K562 (cell line): ENCODE results near the gene HDAC6. TPM values are rescaled to one million over a fixed set of nuclear protein-coding genes. Genes with fewer than 3 reads are reported as not detected.

Experiments used
- CXXC5 ChIP-seq: fragments of 250-450 bp; sonication (Bioruptor Pico); IDR thresholded peaks from 2 replicates; pipeline ENCODE4 v1.8.0; 2022; ENCODE audit warnings: inconsistent platforms, mild to moderate bottlenecking, moderate library complexity
- ETS1 ChIP-seq: conservative IDR thresholded peaks from 2 replicates; pipeline ENCODE4 v1.6.1; 2011; ENCODE audit warnings: low read depth, mild to moderate bottlenecking, low read length; ENCODE audit not compliant: control insufficient read depth
- HMGN3 ChIP-seq: IDR thresholded peaks from 2 replicates; pipeline ENCODE4 v1.6.1; 2011; ENCODE audit warnings: borderline replicate concordance, low read depth, mild to moderate bottlenecking, mixed read lengths, low read length; ENCODE audit not compliant: insufficient read length; ENCODE audit errors: extremely low read depth
- KDM5B ChIP-seq: fragments of 200-600 bp; sonication (generic); IDR thresholded peaks from 2 replicates; pipeline ENCODE4 v1.6.1; 2012; ENCODE audit warnings: low read depth, mild to moderate bottlenecking, moderate library complexity, low read length, control low read depth, inconsistent platforms; ENCODE audit not compliant: insufficient replicate concordance
- LEF1 ChIP-seq: fragments of 450-650 bp; IDR thresholded peaks from 2 replicates; pipeline ENCODE4 v1.6.1; 2016; ENCODE audit warnings: mild to moderate bottlenecking
- MTA3 ChIP-seq: fragments of 450-650 bp; formaldehyde crosslinking; IDR thresholded peaks from 2 replicates; pipeline ENCODE4 v1.6.1; 2017; ENCODE audit warnings: mild to moderate bottlenecking, borderline replicate concordance
- NR2C1 ChIP-seq, 2 experiments: fragments of 450-650 bp; IDR thresholded peaks; 2 replicates each; pipeline ENCODE4 v1.6.1; 2017; ENCODE audit warnings: mild to moderate bottlenecking in 2 of 2, antibody characterized with exemption in 1 of 2, inconsistent platforms in 1 of 2, missing compliant biosample characterization in 1 of 2, missing genetic modification characterization in 1 of 2
- POLR2AphosphoS5 ChIP-seq: IDR thresholded peaks from 2 replicates; pipeline ENCODE4 v1.6.1; 2011; ENCODE audit warnings: mild to moderate bottlenecking, low read depth, low read length, moderate library complexity; ENCODE audit not compliant: control insufficient read depth, insufficient read depth
- PURB ChIP-seq: sonication (generic); formaldehyde crosslinking; IDR thresholded peaks from 2 replicates; pipeline ENCODE4 v1.9.0; 2021; ENCODE audit warnings: low read depth, mild to moderate bottlenecking, missing genetic modification reagents
- RCOR1 ChIP-seq, 2 experiments: IDR thresholded peaks; 2 replicates each; pipeline ENCODE4 v1.6.1; 2012; ENCODE audit warnings: low read depth in 2 of 2, low read length in 2 of 2, borderline replicate concordance in 1 of 2, improper control_type of control experiment in 1 of 2
- RUNX1 ChIP-seq: sonication (generic); IDR thresholded peaks from 2 replicates; pipeline ENCODE4 v1.6.1; 2016; ENCODE audit warnings: antibody characterized with exemption, low read depth
- SMARCA5 ChIP-seq: fragments of 450-650 bp; IDR thresholded peaks from 2 replicates; pipeline ENCODE4 v1.6.1; 2016
- SMC3 ChIP-seq: conservative IDR thresholded peaks from 2 replicates; pipeline ENCODE4 v1.6.1; 2011; ENCODE audit warnings: low read depth, low read length, improper control_type of control experiment; ENCODE audit not compliant: insufficient read depth
- TCF7L2 ChIP-seq: fragments of 150-350 bp; IDR thresholded peaks from 2 replicates; pipeline ENCODE4 v1.6.1; 2016; ENCODE audit warnings: low read depth, mild to moderate bottlenecking, low read length, moderate library complexity
- U2AF2 ChIP-seq: fragments of 200-400 bp; formaldehyde crosslinking; optimal IDR thresholded peaks from 2 replicates; pipeline ENCODE3; 2017; ENCODE audit warnings: low read depth, mild to moderate bottlenecking, low read length
- XRCC5 ChIP-seq: fragments of 200-400 bp; formaldehyde crosslinking; IDR thresholded peaks from 2 replicates; pipeline ENCODE4 v1.6.1; 2017; ENCODE audit warnings: low read depth, mild to moderate bottlenecking, low read length
- ZFP36 ChIP-seq: fragments of 150-350 bp; IDR thresholded peaks from 2 replicates; pipeline ENCODE4 v1.6.1; 2018; ENCODE audit warnings: low read length, low read depth; ENCODE audit not compliant: partially characterized antibody
- ZNF408 ChIP-seq: fragments of 250-450 bp; sonication (Bioruptor Pico); IDR thresholded peaks from 2 replicates; pipeline ENCODE4 v1.4.0; 2020; ENCODE audit warnings: low read depth, mild to moderate bottlenecking, moderate library complexity
- ZSCAN32 ChIP-seq: fragments of 450-650 bp; formaldehyde crosslinking; IDR thresholded peaks from 2 replicates; pipeline ENCODE4 v1.4.0; 2020; ENCODE audit warnings: mild to moderate bottlenecking, moderate library complexity
- polyA plus RNA-seq, 8 experiments: library from polyadenylated mRNA; depleted of rRNA in 4 of 8; stranded (reverse) in 5 of 8; unstranded in 3 of 8; fragments of >200 nt; fragmentation: Nextera tagmentation in 2 of 8; fragmentation: Illumina TruSeq in 1 of 8; extraction: Ambion mirVana in 2 of 8; extraction: Trizol in 1 of 8; gene quantifications; 2 replicates each; pipeline versions ENCODE4 v1.2.1 to v1.2.3, GENCODE V29; 2011 to 2014; ENCODE audit warnings: inconsistent platforms in 1 of 8, missing spikeins in 1 of 8
- total RNA-seq, 7 experiments: library from RNA; depleted of rRNA in 6 of 7; stranded (reverse); fragments of >200 nt in 6 of 7; fragmentation: Illumina TruSeq in 2 of 7; extraction: Trizol in 2 of 7; gene quantifications; 2 replicates each; pipeline versions ENCODE4 v1.2.1 to v1.2.3, GENCODE V29; 2011 to 2021; ENCODE audit warnings: low replicate concordance in 1 of 7
- TF ChIP-seq, protein P1 (sequence below): sonication (generic); formaldehyde crosslinking; IDR thresholded peaks from 2 replicates; pipeline ENCODE4 v1.8.0; 2023; ENCODE audit warnings: mild to moderate bottlenecking, missing genetic modification reagents
- TF ChIP-seq, protein P2 (sequence below): fragments of 200-800 bp; sonication (Bioruptor generic); IDR thresholded peaks from 2 replicates; pipeline ENCODE4 v1.6.1; 2017; ENCODE audit warnings: missing genetic modification characterization, missing compliant biosample characterization

HDAC6 gene
- total and polyA plus RNA-seq, 9 of the 15 experiments (the other 6 are each of a cell fraction or from before 2014, with no cell fraction given): 29.9 to 101 (median 71.2) TPM

DNA sequence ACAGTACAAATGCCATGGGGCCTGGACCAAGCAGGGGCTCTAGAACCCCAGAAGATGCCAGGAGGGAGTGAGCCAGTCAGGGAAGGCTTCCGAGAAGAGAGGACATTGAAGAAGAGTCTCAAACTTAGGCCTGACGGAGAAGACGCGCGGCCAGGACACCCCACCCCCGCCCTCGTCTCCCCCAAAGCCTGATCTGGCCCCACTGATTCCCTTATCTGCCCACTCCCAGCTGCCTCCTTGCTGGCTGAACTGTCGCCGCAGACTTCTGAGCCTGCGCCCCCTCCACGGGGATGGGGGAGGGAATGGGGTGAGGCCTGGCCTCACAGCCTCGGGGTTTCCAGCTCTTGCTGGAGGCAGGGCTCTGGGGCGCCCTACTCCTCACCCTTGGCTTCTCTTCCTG is 19.1 kb upstream of the HDAC6 start (continued):
- peak; percentile 64; the same call in 1 of the 2 replicates for TF ChIP-seq ETS1
- no peak for TF ChIP-seq TCF7L2
- peak; percentile 57 for TF ChIP-seq MTA3
- no peak for TF ChIP-seq KDM5B
- no peak for TF ChIP-seq NR2C1 (IDR thresholded peaks at IDR 0.05)
- peak; percentile 43 for TF ChIP-seq NR2C1 (tag; IDR thresholded peaks at IDR 0.05)
- peak; percentile 97 for TF ChIP-seq POLR2AphosphoS5
- peak; percentile 86 for TF ChIP-seq CXXC5 (CRISPR knock-in tag)
- TF ChIP-seq, protein P1, sequence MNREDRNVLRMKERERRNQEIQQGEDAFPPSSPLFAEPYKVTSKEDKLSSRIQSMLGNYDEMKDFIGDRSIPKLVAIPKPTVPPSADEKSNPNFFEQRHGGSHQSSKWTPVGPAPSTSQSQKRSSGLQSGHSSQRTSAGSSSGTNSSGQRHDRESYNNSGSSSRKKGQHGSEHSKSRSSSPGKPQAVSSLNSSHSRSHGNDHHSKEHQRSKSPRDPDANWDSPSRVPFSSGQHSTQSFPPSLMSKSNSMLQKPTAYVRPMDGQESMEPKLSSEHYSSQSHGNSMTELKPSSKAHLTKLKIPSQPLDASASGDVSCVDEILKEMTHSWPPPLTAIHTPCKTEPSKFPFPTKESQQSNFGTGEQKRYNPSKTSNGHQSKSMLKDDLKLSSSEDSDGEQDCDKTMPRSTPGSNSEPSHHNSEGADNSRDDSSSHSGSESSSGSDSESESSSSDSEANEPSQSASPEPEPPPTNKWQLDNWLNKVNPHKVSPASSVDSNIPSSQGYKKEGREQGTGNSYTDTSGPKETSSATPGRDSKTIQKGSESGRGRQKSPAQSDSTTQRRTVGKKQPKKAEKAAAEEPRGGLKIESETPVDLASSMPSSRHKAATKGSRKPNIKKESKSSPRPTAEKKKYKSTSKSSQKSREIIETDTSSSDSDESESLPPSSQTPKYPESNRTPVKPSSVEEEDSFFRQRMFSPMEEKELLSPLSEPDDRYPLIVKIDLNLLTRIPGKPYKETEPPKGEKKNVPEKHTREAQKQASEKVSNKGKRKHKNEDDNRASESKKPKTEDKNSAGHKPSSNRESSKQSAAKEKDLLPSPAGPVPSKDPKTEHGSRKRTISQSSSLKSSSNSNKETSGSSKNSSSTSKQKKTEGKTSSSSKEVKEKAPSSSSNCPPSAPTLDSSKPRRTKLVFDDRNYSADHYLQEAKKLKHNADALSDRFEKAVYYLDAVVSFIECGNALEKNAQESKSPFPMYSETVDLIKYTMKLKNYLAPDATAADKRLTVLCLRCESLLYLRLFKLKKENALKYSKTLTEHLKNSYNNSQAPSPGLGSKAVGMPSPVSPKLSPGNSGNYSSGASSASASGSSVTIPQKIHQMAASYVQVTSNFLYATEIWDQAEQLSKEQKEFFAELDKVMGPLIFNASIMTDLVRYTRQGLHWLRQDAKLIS: peak; percentile 54; the same call in 1 of the 2 replicates
- peak; percentile 100 for TF ChIP-seq ZFP36
- 0 out of 2 replicates have a peak, but pooled peaks have one; percentile 88 for TF ChIP-seq XRCC5
- TF ChIP-seq SMC3: 0 out of 2 replicates have a peak, but pooled peaks have one; percentile 6
- peak; percentile 97 for TF ChIP-seq LEF1
- no peak for TF ChIP-seq PURB
- no peak for TF ChIP-seq U2AF2
- TF ChIP-seq RCOR1 (IDR thresholded peaks at IDR 0.05; ENCODE audit: borderline replicate concordance in 1 of 2, low read depth in 2 of 2, low read length in 2 of 2): peak; percentile 73 to 95; a peak in 3 of 4 replicates
- no peak for TF ChIP-seq ZSCAN32
- peak; percentile 100 for TF ChIP-seq HMGN3
- TF ChIP-seq, protein P2, sequence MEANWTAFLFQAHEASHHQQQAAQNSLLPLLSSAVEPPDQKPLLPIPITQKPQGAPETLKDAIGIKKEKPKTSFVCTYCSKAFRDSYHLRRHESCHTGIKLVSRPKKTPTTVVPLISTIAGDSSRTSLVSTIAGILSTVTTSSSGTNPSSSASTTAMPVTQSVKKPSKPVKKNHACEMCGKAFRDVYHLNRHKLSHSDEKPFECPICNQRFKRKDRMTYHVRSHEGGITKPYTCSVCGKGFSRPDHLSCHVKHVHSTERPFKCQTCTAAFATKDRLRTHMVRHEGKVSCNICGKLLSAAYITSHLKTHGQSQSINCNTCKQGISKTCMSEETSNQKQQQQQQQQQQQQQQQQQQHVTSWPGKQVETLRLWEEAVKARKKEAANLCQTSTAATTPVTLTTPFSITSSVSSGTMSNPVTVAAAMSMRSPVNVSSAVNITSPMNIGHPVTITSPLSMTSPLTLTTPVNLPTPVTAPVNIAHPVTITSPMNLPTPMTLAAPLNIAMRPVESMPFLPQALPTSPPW: peak; percentile 98
- peak; percentile 91 for TF ChIP-seq RUNX1
- TF ChIP-seq ZNF408: no peak
- TF ChIP-seq SMARCA5: peak; percentile 78
